ENCODE results near the gene CPNE4.
"Not testable (repeated sequence)": the region's sequence is repeated elsewhere in the genome, so short reads cannot be mapped to it uniquely, and the experiment has no call there.

The CPNE4 gene

GRCh38 chr3:131518680-131519079 is 516.1 kb downstream of the CPNE4 start:
- no peak for DNase-seq

GRCh38 chr3:131505421-131505820 is 529.4 kb downstream of the CPNE4 start:
- DNase-seq = no peak

GRCh38 chr3:131503320-131503635 is 531.5 kb downstream of the CPNE4 start:
- DNase-seq = no peak

GRCh38 chr3:131502530-131503319 is 532.1 kb downstream of the CPNE4 start, which contains the start of gene MRPL3:
Gene MRPL3, minus strand, starts transcription at chr3:131502971. Its CDS starts 150 bp downstream, at chr3:131502821.
- DNase-seq = peak; percentile 83

- DNase-seq = no peak
Measured at GRCh38 chr3:131501949-131502348, 532.9 kb downstream of the CPNE4 start.

GRCh38 chr3:131494706-131495105 is 540.1 kb downstream of the CPNE4 start:
- DNase-seq = no peak

GRCh38 chr3:131491775-131492174 is 543.0 kb downstream of the CPNE4 start:
- DNase-seq = no peak

- DNase-seq = no peak
Measured at GRCh38 chr3:131491084-131491483, 543.7 kb downstream of the CPNE4 start.

GRCh38 chr3:131486545-131486944 is 548.3 kb downstream of the CPNE4 start:
- DNase-seq = not testable (repeated sequence)

- DNase-seq = no peak
Measured at GRCh38 chr3:131485119-131485518, 549.7 kb downstream of the CPNE4 start.

- DNase-seq = no peak
Measured at GRCh38 chr3:131484496-131485111, 550.2 kb downstream of the CPNE4 start.

Data from NCI-H2227 treated with DMSO at 0.1 percent for 48 hours (cell line).